Stimulated activated CD4-positive, alpha-beta T cell treated with anti-CD3 and anti-CD28 coated beads, Interleukin-12 subunit alpha, Interleukin-12 subunit beta, amount 100 ng/mL, for 48 hours (primary cell): ENCODE results near the gene NOL3.
"Not testable (repeated sequence)": the region's sequence is repeated elsewhere in the genome, so short reads cannot be mapped to it uniquely, and the experiment has no call there.

ENCODE experiments used
- DNase-seq, 3 donors: peaks; one replicate each; pipeline ENCODE4 v3.0.0-alpha.2; 2020; ENCODE audit warnings: low read depth in 2 of 3, low spot score in 1 of 3

NOL3 gene

GRCh38 chr16:67170168-67170948 lies at the start of gene NOL3:
Gene NOL3 (plus strand): TSS chr16:67170538.
- DNase-seq: no peak

GRCh38 chr16:67122799-67123198 lies 47.5 kb upstream of the NOL3 start:
- not testable (repeated sequence) for DNase-seq

- no peak for DNase-seq
These were observed 41.9 kb upstream of the NOL3 start for GRCh38 chr16:67128417-67128816.

DNA sequence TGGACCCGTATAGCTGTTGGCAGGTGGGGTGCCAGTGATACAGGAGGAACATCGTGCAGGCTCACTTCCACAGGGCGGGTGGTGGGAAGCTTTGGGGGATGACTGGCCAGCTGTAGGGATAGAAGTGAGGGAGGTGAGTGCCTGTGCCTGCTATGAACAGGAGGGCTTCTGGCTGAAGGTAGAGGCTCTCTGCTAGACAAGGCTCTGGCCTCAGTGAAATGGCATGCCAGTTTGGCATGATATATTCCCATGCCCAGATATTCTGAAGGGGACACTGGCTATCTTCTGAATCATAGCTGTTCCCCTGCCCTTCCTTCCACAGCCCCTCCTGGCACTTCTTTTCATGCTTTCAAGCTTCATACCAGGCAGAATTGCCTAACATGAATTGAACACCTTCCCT lies 41.5 kb upstream of the NOL3 start:
- no peak for DNase-seq

GRCh38 chr16:67129422-67129821 lies 40.9 kb upstream of the NOL3 start:
- DNase-seq: no peak

DNA sequence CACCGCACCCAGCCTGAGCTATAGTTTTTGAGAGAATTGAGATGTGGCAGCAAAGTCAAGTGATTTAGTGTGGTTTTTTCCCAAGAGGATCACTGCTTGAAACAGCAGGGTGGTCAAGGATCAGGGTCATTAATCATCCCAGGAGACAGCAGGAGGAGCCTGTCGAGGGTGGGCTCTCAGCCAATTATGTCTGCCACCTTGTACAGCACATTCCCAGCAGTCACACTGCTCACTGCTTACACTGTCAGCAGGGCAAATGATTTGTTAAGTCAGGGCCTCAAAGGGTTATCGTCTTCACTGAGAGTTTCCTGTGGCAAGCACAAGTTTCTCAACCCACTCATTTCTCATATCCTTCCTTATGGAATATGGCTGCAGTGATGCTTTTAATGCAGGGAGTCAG lies 32.7 kb upstream of the NOL3 start:
- no peak for DNase-seq

GRCh38 chr16:67141391-67141790 lies 28.9 kb upstream of the NOL3 start:
- DNase-seq: no peak

DNA sequence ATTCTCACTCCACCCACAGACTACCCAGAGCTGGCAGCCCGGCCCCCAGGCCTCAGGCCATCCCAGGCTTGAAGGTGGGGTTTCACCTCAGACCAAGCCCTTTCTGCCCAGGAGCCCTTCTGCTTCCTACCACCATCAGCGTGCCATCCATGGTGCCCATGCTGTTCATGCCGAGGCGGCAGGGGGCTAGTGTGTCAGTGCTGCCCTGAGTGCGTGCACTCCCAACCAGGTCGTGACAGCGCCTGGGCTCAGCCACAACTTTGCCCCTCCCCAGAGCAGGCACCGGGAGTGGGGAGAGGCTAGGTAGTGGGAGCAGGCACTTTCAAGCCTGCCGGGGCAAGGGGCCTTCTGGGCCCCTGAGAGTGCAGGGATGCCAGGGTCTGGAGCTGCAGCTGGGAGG lies 28.0 kb upstream of the NOL3 start:
- DNase-seq: no peak

GRCh38 chr16:67144943-67145342 lies 25.4 kb upstream of the NOL3 start:
- DNase-seq: no peak

GRCh38 chr16:67145746-67146145 lies 24.6 kb upstream of the NOL3 start:
- DNase-seq: no peak

- no peak for DNase-seq
These were observed 23.6 kb upstream of the NOL3 start for GRCh38 chr16:67146523-67147357.

GRCh38 chr16:67147437-67148140 lies 22.7 kb upstream of the NOL3 start:
- no peak for DNase-seq

GRCh38 chr16:67148221-67148620 lies 22.1 kb upstream of the NOL3 start:
- no peak for DNase-seq

DNA sequence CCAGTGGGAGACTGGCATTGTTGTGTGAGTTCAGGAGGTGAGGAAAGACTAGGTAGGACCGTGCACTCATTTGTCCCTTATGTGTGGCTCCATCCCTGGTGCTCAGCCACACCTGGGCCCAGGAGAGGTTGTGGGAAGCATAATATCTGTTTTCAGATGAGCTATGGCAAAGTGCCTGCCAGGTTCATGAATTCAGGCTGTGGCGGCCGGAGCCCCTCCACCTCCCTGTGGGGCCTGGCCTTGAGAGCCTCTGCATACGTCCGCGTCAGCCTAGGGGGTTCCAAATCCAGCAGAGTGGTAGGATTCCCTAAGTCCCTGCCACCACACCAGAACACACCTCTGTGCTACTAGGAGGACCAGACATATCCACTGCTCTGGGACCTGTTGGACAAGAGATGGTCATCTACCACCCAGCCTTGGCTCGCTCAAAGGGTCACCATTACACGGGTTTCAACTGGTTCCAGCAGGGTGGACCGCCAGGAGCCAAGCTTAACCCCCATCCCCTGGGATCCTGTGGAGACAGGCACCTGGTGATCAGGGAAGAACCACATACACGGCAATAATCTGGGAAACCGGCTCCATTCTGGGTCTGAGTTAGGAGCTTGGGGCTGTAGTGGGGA lies 21.6 kb upstream of the NOL3 start:
- no peak for DNase-seq

GRCh38 chr16:67149276-67150046 lies 20.9 kb upstream of the NOL3 start:
- no peak for DNase-seq

GRCh38 chr16:67150047-67150832 lies 20.1 kb upstream of the NOL3 start:
- no peak for DNase-seq

- DNase-seq: no peak
These were observed 19.4 kb upstream of the NOL3 start, which contains the start of gene B3GNT9 for GRCh38 chr16:67150833-67151396. Gene B3GNT9 (minus strand): TSS chr16:67150998. CDS start chr16:67150485, 513 bp downstream.

GRCh38 chr16:67151431-67152097 lies 18.8 kb upstream of the NOL3 start:
- DNase-seq: no peak
